Spleen (tissue), 7 donors: ENCODE measurements around the gene ADGRD1.

Experiments used
- CTCF ChIP-seq, 11 experiments: fragments of 200-600 bp in 7 of 11; fragments of 450-650 bp in 4 of 11; sonication (generic) in 4 of 11; IDR thresholded peaks in 8 of 11; conservative IDR thresholded peaks in 3 of 11; 1 replicate in 7 of 11; 2 replicates in 4 of 11; pipeline versions ENCODE4 v1.4.0 to v1.8.0; 2016 to 2021; ENCODE audit warnings: antibody characterized with exemption in 11 of 11, inconsistent platforms in 4 of 11, mild to moderate bottlenecking in 1 of 11
- POLR2A ChIP-seq, 3 donors: fragments of 450-650 bp; IDR thresholded peaks; one replicate each; pipeline ENCODE4 v1.5.1; 2017; ENCODE audit warnings: antibody characterized with exemption in 3 of 3, mild to moderate bottlenecking in 1 of 3
- POLR2AphosphoS5 ChIP-seq, 3 donors: sonication (generic); formaldehyde crosslinking; IDR thresholded peaks; one replicate each; pipeline ENCODE4 v1.5.1; 2017; ENCODE audit warnings: antibody characterized with exemption in 3 of 3
- donor health status: DM: no; HTN: no; CAD: no; lungs with moderate emphysema.
- donor health status: DM: no; HTN: no; CAD: no.
- donor health status: DM: no; HTN: no; CAD: no.

- TF ChIP-seq POLR2AphosphoS5 (IDR thresholded peaks at IDR 0.05), result no peak
- no peak for TF ChIP-seq POLR2A (IDR thresholded peaks at IDR 0.05)
- TF ChIP-seq CTCF (IDR thresholded peaks at IDR 0.05 in 8 of 11, conservative IDR thresholded peaks at IDR 0.05 in 3 of 11), result no peak
Observed at GRCh38 chr12:131033486-131033885, 79.8 kb downstream of the ADGRD1 start.
